Neural progenitor cell (in vitro differentiated cells): ENCODE results near the gene MIR17HG. TPM values are rescaled to one million over a fixed set of nuclear protein-coding genes. Genes with fewer than 3 reads are reported as not detected.
A peak's percentile ranks its signal among the peaks of the same experiment; 100 is the strongest.

ENCODE experiments used
- DNase-seq: peaks from one replicate; pipeline ENCODE4 v3.0.0-alpha.2; 2016; ENCODE audit warnings: low spot score
- H2AFZ ChIP-seq: fragments of 200-600 bp; sonication (generic); replicated peaks from 2 replicates; pipeline ENCODE4 v1.6.1; 2016; ENCODE audit warnings: antibody characterized with exemption
- H3F3A ChIP-seq: fragments of 200-600 bp; sonication (generic); 2 replicates; pipeline ENCODE4 v1.6.1; 2016; ENCODE audit warnings: antibody characterized with exemption, low read depth
- H3K27ac ChIP-seq: fragments of 200-600 bp; sonication (generic); 2 replicates; pipeline ENCODE4 v1.5.1; 2016; ENCODE audit warnings: mild to moderate bottlenecking
- H3K27me3 ChIP-seq: fragments of 200-600 bp; sonication (generic); 2 replicates; pipeline ENCODE4 v1.6.1; 2016; ENCODE audit warnings: mild to moderate bottlenecking, moderate library complexity
- H3K36me3 ChIP-seq: fragments of 200-600 bp; sonication (generic); 2 replicates; pipeline ENCODE4 v1.5.1; 2016
- H3K4me1 ChIP-seq: fragments of 200-600 bp; sonication (generic); 2 replicates; pipeline ENCODE4 v1.6.1; 2016; ENCODE audit warnings: mixed run types
- H3K4me2 ChIP-seq: fragments of 200-600 bp; sonication (generic); 2 replicates; pipeline ENCODE4 v1.6.1; 2016
- H3K4me3 ChIP-seq: fragments of 200-600 bp; sonication (generic); 2 replicates; pipeline ENCODE4 v1.5.1; 2016
- H3K79me2 ChIP-seq: fragments of 200-600 bp; sonication (generic); 2 replicates; pipeline ENCODE4 v1.6.1; 2016; ENCODE audit warnings: low read depth
- H3K9ac ChIP-seq: fragments of 200-600 bp; sonication (generic); 2 replicates; pipeline ENCODE4 v1.6.1; 2016
- H3K9me3 ChIP-seq: fragments of 200-600 bp; sonication (generic); 2 replicates; pipeline ENCODE4 v1.5.1; 2016; ENCODE audit warnings: low read depth
- H4K20me1 ChIP-seq: fragments of 200-600 bp; sonication (generic); 2 replicates; pipeline ENCODE4 v1.6.1; 2016; ENCODE audit warnings: low read depth
- H3K27ac Mint-ChIP-seq: 3 replicates; pipeline ENCODE4 v1.8.0; 2021; ENCODE audit warnings: mixed read lengths
- H3K27me3 Mint-ChIP-seq: 2 replicates; pipeline ENCODE4 v1.8.0; 2022; ENCODE audit warnings: low read depth, mild to moderate bottlenecking, inconsistent platforms, moderate library complexity, mixed read lengths; ENCODE audit not compliant: insufficient read depth
- H3K36me3 Mint-ChIP-seq: 3 replicates; pipeline ENCODE4 v1.8.0; 2021; ENCODE audit warnings: mixed read lengths
- H3K4me1 Mint-ChIP-seq: 3 replicates; pipeline ENCODE4 v1.8.0; 2021; ENCODE audit warnings: mixed read lengths
- H3K4me3 Mint-ChIP-seq: 3 replicates; pipeline ENCODE4 v1.8.0; 2021; ENCODE audit warnings: mild to moderate bottlenecking, moderate library complexity, mixed read lengths
- H3K9me3 Mint-ChIP-seq: 3 replicates; pipeline ENCODE4 v1.8.0; 2020; ENCODE audit warnings: mixed read lengths
- CTCF ChIP-seq: fragments of 200-600 bp; sonication (generic); IDR thresholded peaks from 2 replicates; pipeline ENCODE4 v1.5.1; 2017; ENCODE audit warnings: antibody characterized with exemption, mild to moderate bottlenecking
- EZH2 ChIP-seq: fragments of 200-600 bp; sonication (generic); IDR thresholded peaks from 2 replicates; pipeline ENCODE4 v1.6.1; 2017; ENCODE audit warnings: antibody characterized with exemption, mild to moderate bottlenecking, moderate library complexity
- EZH2phosphoT487 ChIP-seq: fragments of 200-600 bp; sonication (generic); IDR thresholded peaks from 2 replicates; pipeline ENCODE4 v1.6.1; 2017; ENCODE audit warnings: antibody characterized with exemption
- total RNA-seq: library from RNA; depleted of rRNA; stranded (reverse); fragments of >200 nt; gene quantifications from 2 replicates; pipeline ENCODE4 v1.2.3, GENCODE V29; 2015; ENCODE audit warnings: low replicate concordance

The MIR17HG gene
- total RNA-seq, 1 donor from 2014 or later: 69.7 TPM

- no peaks in the 10 kb centered on the region for H3K4me1 Mint-ChIP-seq
- Histone ChIP-seq H4K20me1 (no peaks in the 10 kb centered on the region), H3K79me2 (no peaks in the 10 kb centered on the region), H3K4me3 (no peak overlapping the region), H3K9me3 (no peaks in the 10 kb centered on the region), H3K36me3 (no peaks in the 10 kb centered on the region), H3K27ac (no peak overlapping the region), H3K27me3 (no peaks in the 10 kb centered on the region), H3K9ac (no peak overlapping the region), H3K4me1 (no peaks in the 10 kb centered on the region), H2AFZ (peak overlapping the region; percentile 57), H3K4me2 (no peak overlapping the region), H3F3A (no peaks in the 10 kb centered on the region)
- no peak overlapping the region for H3K27ac Mint-ChIP-seq
- peaks cover 4% of the 10 kb centered on the region for H3K27me3 Mint-ChIP-seq
- TF ChIP-seq EZH2phosphoT487 (no peak), EZH2 (no peak), CTCF (no peak)
- DNase-seq: no peak
- no peak overlapping the region for H3K4me3 Mint-ChIP-seq
- peaks cover 4% of the 10 kb centered on the region for H3K9me3 Mint-ChIP-seq
- no peaks in the 10 kb centered on the region for H3K36me3 Mint-ChIP-seq
Measured at GRCh38 chr13:91307887-91308286, 39.6 kb upstream of the MIR17HG start.

GRCh38 chr13:91308299-91308698 lies 39.2 kb upstream of the MIR17HG start:
- Mint-ChIP-seq H3K27ac (no peak overlapping the region), H3K9me3 (peaks cover 4% of the 10 kb centered on the region), H3K4me1 (no peaks in the 10 kb centered on the region), H3K36me3 (no peaks in the 10 kb centered on the region), H3K4me3 (no peak overlapping the region), H3K27me3 (peaks cover 4% of the 10 kb centered on the region)
- H3K36me3 ChIP-seq: no peaks in the 10 kb centered on the region
- H3K79me2 ChIP-seq: no peaks in the 10 kb centered on the region
- H3K9me3 ChIP-seq: no peaks in the 10 kb centered on the region
- H3K27me3 ChIP-seq: no peaks in the 10 kb centered on the region
- TF ChIP-seq EZH2: no peak
- TF ChIP-seq EZH2phosphoT487: no peak
- peak; percentile 51 for TF ChIP-seq CTCF
- no peak overlapping the region for H3K4me3 ChIP-seq
- H3F3A ChIP-seq: no peaks in the 10 kb centered on the region
- no peaks in the 10 kb centered on the region for H4K20me1 ChIP-seq
- H3K27ac ChIP-seq: no peak overlapping the region
- H3K4me2 ChIP-seq: no peak overlapping the region
- H2AFZ ChIP-seq: peak overlapping the region; percentile 57
- H3K9ac ChIP-seq: no peak overlapping the region
- DNase-seq: peak; percentile 31
- H3K4me1 ChIP-seq: no peaks in the 10 kb centered on the region

GRCh38 chr13:91311491-91311890 lies 36.0 kb upstream of the MIR17HG start:
- H3K27ac Mint-ChIP-seq: no peak overlapping the region
- Histone ChIP-seq H3K4me2 (no peak overlapping the region), H3K9me3 (no peaks in the 10 kb centered on the region), H2AFZ (no peak overlapping the region), H3K4me3 (no peak overlapping the region), H4K20me1 (no peaks in the 10 kb centered on the region), H3K4me1 (peaks cover 9% of the 10 kb centered on the region), H3K9ac (no peak overlapping the region), H3K27ac (no peak overlapping the region), H3K79me2 (no peaks in the 10 kb centered on the region), H3K27me3 (no peaks in the 10 kb centered on the region), H3K36me3 (no peaks in the 10 kb centered on the region), H3F3A (no peaks in the 10 kb centered on the region)
- no peak for DNase-seq
- no peaks in the 10 kb centered on the region for H3K4me1 Mint-ChIP-seq
- no peaks in the 10 kb centered on the region for H3K27me3 Mint-ChIP-seq
- H3K4me3 Mint-ChIP-seq: no peak overlapping the region
- H3K9me3 Mint-ChIP-seq: no peaks in the 10 kb centered on the region
- TF ChIP-seq EZH2phosphoT487 (no peak), CTCF (no peak), EZH2 (no peak)
- no peaks in the 10 kb centered on the region for H3K36me3 Mint-ChIP-seq
